ENCODE data around the gene DPYSL4.

GRCh38 chr10:132199854-132200311 is 13.1 kb downstream of the DPYSL4 start:
- TF ChIP-seq EZH2 (IDR thresholded peaks at IDR 0.05; ENCODE audit: low read depth, unreplicated experiment) (no peak), CTCF (conservative IDR thresholded peaks at IDR 0.05; ENCODE audit: low read depth in 2 of 2) (no peak), POLR2AphosphoS5 (IDR thresholded peaks at IDR 0.05; ENCODE audit: low read depth) (no peak), REST (IDR thresholded peaks at IDR 0.05; ENCODE audit: unreplicated experiment) (no peak), CREB1 (CRISPR knock-in tag; IDR thresholded peaks at IDR 0.05; ENCODE audit: low read depth) (no peak), NANOG (IDR thresholded peaks at IDR 0.05; ENCODE audit: borderline replicate concordance) (no peak), EZH2phosphoT487 (IDR thresholded peaks at IDR 0.05; ENCODE audit: unreplicated experiment) (no peak), JUNB (IDR thresholded peaks at IDR 0.05; ENCODE audit: unreplicated experiment) (no peak), ZNF462 (CRISPR knock-in tag; IDR thresholded peaks at IDR 0.05) (no peak), ZNF331 (CRISPR knock-in tag; IDR thresholded peaks at IDR 0.05; ENCODE audit: low read depth) (no peak), STAT1 (IDR thresholded peaks at IDR 0.05; ENCODE audit: unreplicated experiment) (no peak), ETS1 (IDR thresholded peaks at IDR 0.05) (no peak), ZNF114 (CRISPR knock-in tag; IDR thresholded peaks at IDR 0.05) (no peak)

Measured in GM23338 (cell line).